Measurements from ENCODE around the gene AHDC1. TPM values are rescaled to one million over a fixed set of nuclear protein-coding genes. Genes with fewer than 3 reads are reported as not detected.
A peak's percentile ranks its signal among the peaks of the same experiment; 100 is the strongest.
"Not testable (repeated sequence)": the region's sequence is repeated elsewhere in the genome, so short reads cannot be mapped to it uniquely, and the experiment has no call there.

The AHDC1 gene
- total and polyA plus RNA-seq, 9 donors = 11.2 to 159 (median 82.1) TPM

DNA sequence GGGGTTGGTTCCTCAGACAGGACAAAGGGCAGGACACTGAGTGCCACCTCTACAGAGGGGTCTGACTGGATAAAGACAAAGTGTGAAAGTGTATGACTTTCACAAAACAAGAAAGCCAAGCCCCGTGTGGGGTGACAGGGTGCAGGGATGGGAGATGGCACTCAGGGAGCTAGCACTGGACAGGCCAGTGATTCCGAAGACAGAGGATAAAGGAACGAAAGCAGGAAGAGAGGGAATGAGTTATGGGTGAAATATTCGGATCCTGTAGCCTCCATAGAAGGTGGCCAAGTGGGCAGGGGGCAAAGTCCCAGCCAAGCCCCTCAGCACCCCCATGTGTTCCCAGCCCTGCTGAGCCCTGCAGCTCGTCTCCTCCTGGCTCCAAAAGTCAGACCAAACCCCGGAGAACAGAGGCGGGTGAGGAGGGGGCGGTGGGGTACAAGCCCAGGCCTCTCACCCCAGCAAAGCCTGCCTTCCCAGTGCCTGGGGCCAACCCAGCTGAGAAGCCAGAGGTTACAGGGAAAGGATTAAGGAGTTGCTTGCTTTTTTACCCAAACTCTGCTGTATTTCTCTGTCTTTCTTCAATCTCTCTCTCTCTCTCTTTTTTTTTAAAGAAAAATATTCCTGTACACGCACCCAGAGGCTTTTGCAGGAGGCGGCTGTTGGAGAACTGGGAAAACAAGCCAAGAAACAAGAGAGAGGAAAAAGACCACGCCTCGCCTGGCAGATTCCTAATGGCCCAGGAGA lies 99.9 kb downstream of the AHDC1 start:
- peak in 4 of 5 donors; percentile 34 to 69 (median 54) for DNase-seq
- Histone ChIP-seq H3K4me3 (no peak overlapping the region), H3K4me1 (ENCODE audit: insufficient read depth) (peaks cover 10% of the 10 kb centered on the region), H3K27ac (peak overlapping the region; percentile 56 to 90), H3K27me3 (no peaks in the 10 kb centered on the region), H3K36me3 (no peaks in the 10 kb centered on the region), H3K9me3 (no peaks in the 10 kb centered on the region)
- 4 to 6% (median 5%) methylated on average over 12 of the region's 12 CpGs for WGBS, 3 donors
- TF ChIP-seq POLR2A (IDR thresholded peaks at IDR 0.05) (no peak), EP300 (IDR thresholded peaks at IDR 0.05) (no peak)
- TF ChIP-seq, protein P1, sequence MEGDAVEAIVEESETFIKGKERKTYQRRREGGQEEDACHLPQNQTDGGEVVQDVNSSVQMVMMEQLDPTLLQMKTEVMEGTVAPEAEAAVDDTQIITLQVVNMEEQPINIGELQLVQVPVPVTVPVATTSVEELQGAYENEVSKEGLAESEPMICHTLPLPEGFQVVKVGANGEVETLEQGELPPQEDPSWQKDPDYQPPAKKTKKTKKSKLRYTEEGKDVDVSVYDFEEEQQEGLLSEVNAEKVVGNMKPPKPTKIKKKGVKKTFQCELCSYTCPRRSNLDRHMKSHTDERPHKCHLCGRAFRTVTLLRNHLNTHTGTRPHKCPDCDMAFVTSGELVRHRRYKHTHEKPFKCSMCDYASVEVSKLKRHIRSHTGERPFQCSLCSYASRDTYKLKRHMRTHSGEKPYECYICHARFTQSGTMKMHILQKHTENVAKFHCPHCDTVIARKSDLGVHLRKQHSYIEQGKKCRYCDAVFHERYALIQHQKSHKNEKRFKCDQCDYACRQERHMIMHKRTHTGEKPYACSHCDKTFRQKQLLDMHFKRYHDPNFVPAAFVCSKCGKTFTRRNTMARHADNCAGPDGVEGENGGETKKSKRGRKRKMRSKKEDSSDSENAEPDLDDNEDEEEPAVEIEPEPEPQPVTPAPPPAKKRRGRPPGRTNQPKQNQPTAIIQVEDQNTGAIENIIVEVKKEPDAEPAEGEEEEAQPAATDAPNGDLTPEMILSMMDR (IDR thresholded peaks at IDR 0.05) = no peak
- intact Hi-C loops (cut with DNase I) = no loop called here

- Histone ChIP-seq H3K4me3 (no peak overlapping the region), H3K27me3 (no peaks in the 10 kb centered on the region), H3K27ac (peak overlapping the region; percentile 56 to 90), H3K9me3 (no peaks in the 10 kb centered on the region), H3K4me1 (ENCODE audit: insufficient read depth) (peaks cover 10% of the 10 kb centered on the region), H3K36me3 (no peaks in the 10 kb centered on the region)
- WGBS, 3 donors = 93 to 95% (median 93%) methylated on average over 2 of the region's 2 CpGs
- TF ChIP-seq, protein P1 (IDR thresholded peaks at IDR 0.05) = no peak
- TF ChIP-seq POLR2A (IDR thresholded peaks at IDR 0.05) = peak; percentile 17
- intact Hi-C loops (cut with DNase I) = no loop called here
- peak in 1 of 5 donors; percentile 30 for DNase-seq
These were observed 100.9 kb downstream of the AHDC1 start for GRCh38 chr1:27503033-27503432.

- H3K27ac ChIP-seq; H3K27me3 ChIP-seq; H3K9me3 ChIP-seq; DNase-seq; intact Hi-C loops (cut with DNase I); H3K36me3 ChIP-seq; H3K4me3 ChIP-seq: not testable (repeated sequence)
- H3K4me1 ChIP-seq (ENCODE audit: insufficient read depth) = peaks cover 13% of the 10 kb centered on the region
- WGBS, 3 donors = 93 to 96% (median 95%) methylated on average over 2 of the region's 2 CpGs
These were observed 102.8 kb downstream of the AHDC1 start for GRCh38 chr1:27501159-27501558.

GRCh38 chr1:27499142-27499541 lies 104.8 kb downstream of the AHDC1 start:
- H3K9me3 ChIP-seq = no peaks in the 10 kb centered on the region
- TF ChIP-seq POLR2A (IDR thresholded peaks at IDR 0.05) = no peak
- TF ChIP-seq, protein P1 (IDR thresholded peaks at IDR 0.05) = no peak
- TF ChIP-seq EP300 (IDR thresholded peaks at IDR 0.05) = no peak
- H3K27ac ChIP-seq = no peak overlapping the region
- no peak for DNase-seq
- peaks cover 9% of the 10 kb centered on the region for H3K4me1 ChIP-seq (ENCODE audit: insufficient read depth)
- no peaks in the 10 kb centered on the region for H3K27me3 ChIP-seq
- H3K4me3 ChIP-seq = no peak overlapping the region
- 91 to 100% (median 94%) methylated on average over 2 of the region's 2 CpGs for WGBS, 3 donors
- no peaks in the 10 kb centered on the region for H3K36me3 ChIP-seq
- intact Hi-C loops (cut with DNase I) = loop anchor here in 1 of 4 donors (10.0 kb wide), 1 partner anchor 106 kb away; the partner anchor contains the start of gene AHDC1

DNA sequence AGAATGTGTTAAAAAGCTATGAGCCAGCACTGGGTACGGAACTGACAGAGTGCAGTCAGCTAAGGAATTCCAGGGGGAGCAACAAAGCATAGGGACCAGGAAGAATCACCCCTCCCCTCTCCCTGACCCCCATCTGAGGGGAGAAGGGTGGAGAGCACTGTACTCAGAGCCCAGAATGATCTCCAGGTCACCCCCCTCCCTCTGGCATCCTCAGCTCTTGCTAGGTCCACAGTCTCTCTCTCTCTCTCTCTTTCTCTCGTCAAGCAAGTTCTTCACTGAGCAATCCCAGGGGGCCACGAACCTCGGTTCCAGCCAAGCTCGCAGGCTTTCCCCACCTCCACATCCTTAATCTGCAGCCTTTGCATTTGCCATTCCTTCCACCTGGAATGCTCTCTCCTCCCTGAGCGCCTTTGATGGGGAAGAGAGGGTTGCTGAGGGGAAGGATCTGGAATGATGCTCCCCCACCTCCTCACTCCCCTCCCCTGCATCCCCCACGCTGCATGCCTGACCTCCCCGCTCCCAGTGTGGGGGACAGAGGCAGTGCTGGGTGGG lies 107.3 kb downstream of the AHDC1 start:
- no peaks in the 10 kb centered on the region for H3K27me3 ChIP-seq
- H3K27ac ChIP-seq = peak overlapping the region in 1 of 2 donors; percentile 45
- H3K4me1 ChIP-seq (ENCODE audit: insufficient read depth) = peaks cover 6% of the 10 kb centered on the region
- intact Hi-C loops (cut with DNase I) = loop anchor here in 1 of 4 donors (10.0 kb wide), 1 partner anchor 108 kb away; the partner anchor contains the start of gene AHDC1
- 1 to 15% (median 3%) methylated on average over 8 of the region's 8 CpGs for WGBS, 3 donors
- TF ChIP-seq POLR2A (IDR thresholded peaks at IDR 0.05) (no peak), EP300 (IDR thresholded peaks at IDR 0.05) (no peak)
- TF ChIP-seq, protein P1 (IDR thresholded peaks at IDR 0.05) = peak in 1 of 3 donors; percentile 13
- peak overlapping the region; percentile 6 for H3K4me3 ChIP-seq
- DNase-seq = peak; percentile 51 to 75 (median 57)
- no peaks in the 10 kb centered on the region for H3K9me3 ChIP-seq
- no peaks in the 10 kb centered on the region for H3K36me3 ChIP-seq

All from ovary (tissue), 9 donors.